Tongue (tissue), 2 donors: ENCODE measurements around the gene TNRC6A. TPM values are rescaled to one million over a fixed set of nuclear protein-coding genes. Genes with fewer than 3 reads are reported as not detected.
"Not testable (repeated sequence)": the region's sequence is repeated elsewhere in the genome, so short reads cannot be mapped to it uniquely, and the experiment has no call there.

Source experiments
- DNase-seq: peaks from one replicate; pipeline ENCODE4 v3.0.0-alpha.2; 2015
- total RNA-seq: library from RNA; depleted of rRNA; stranded (reverse); fragments of >200 nt; gene quantifications from one replicate; pipeline ENCODE4 v1.2.3, GENCODE V29; 2014

TNRC6A gene
- total RNA-seq, 1 donor from 2014 or later, result 60.9 TPM

DNA sequence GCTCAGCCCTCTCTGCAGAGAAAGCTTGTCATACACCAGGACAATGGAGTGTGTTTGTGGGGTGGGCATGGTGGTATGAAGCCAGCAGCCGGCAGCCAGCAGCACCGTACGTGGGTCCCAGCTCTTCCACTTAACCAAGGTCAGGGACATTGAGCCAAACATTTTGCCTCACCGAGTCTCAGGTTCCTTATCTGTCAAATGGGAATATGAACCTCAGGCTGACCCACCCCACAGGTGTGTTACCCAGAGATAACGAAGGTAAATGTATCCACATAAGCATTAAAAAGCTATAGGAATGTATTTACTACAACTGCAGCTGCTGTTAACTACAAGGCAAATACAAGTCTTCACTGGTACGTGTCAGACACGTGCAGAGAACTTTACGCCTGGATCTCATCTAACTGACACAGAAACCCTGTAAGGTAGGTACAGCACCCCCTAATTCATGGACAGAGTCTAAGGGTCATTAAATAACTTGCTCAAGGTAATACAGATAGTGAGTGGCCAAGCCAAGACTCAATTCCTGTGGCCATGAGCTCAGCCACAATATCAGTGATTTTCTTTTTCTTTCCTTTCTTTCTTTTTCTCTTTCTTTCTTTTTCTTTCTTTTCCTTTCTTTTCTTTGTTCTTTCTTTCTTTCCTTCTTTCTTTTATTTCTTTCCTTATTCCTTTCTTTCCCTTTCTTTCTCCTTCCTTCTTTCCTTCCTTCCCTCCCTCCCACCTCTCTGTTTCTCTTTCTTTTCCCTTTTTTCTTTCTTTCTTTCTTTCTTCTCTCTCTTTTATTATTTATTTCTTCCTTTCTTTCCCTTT lies 117.3 kb downstream of the TNRC6A start:
- no peak for DNase-seq

DNA sequence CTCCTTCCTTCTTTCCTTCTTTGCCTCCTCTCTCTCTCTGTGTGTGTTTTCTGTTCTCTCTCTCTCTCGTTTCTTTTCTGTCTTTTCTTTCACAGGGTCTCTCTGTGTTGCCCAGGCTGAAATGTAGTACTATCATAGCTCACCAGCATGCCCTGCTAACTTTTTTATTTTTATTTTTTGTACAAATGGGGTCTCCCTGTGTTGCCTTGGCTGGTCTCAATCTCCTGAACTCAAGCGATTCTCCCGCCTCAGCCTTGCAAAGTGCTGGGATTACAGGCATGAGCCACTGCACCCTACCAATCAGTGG lies 117.9 kb downstream of the TNRC6A start:
- DNase-seq, result no peak

DNA sequence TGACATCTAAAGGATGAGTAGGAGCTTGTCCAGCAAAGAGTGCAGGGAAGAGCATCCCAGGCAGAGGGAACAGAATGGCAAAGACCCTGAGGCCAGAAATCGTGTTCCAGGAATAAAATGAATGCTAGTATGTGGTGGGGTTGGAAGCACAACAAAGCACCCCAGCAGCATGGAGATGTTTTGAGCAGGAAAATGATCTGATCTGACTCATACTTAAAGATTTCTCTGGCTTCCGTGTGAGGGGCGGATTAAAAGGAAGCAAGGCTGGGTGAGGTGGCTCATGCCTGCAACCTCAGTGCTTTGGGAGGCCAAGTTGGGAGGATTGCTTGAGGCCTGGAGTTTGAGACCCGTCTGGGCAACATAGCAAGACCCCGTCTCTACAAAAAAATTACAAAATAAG lies 118.6 kb downstream of the TNRC6A start:
- DNase-seq, result no peak

DNA sequence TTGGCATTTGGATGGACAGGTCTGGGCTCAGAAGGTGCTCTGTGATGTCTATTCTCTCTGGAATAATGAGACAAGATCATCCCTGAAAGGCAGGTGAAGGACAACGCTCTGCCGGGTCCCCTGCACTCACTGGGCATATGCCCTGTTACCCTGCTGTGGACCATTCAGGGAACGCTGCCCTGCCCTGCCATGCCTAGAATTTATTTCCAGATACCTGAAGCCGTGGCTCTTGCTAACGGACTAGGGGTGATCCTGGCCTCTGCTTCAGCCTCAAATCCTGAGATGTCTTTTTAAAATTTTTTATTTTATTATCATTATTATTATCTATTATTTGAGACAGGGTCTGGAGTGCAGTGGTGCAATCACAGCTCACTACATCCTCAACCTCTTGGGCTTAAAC lies 120.2 kb downstream of the TNRC6A start:
- DNase-seq, result no peak

DNA sequence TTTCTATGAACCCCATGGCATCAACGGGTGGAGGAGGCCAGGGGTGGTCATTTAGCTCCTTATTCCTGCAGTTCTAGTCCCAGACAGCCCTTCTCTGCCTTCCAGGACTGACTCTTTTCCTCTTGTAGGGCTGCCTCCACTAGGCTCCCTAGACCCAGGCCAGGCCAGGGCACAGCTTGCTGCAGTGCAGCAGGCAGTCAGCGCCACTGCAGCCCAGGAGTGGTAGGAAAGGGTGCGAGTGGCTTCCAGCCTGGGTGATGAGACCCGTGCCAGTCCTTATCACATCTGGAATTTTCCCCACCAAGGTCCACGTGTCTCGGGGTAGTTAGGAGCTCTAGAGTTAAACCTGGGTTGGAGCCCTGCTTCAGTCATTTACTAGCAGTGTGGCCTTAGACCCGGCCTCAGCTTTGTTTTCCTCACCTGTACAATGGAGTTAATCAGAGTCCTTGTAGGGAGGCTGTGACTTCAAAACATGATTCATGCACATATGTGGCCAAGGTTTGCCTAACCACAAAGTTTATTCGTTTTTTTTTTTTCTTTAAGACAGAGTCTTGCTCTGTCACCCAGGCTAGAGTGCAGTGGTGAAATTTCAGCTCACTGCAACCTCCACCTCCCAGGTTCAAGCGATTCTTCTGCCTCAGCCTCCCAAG lies 121.0 kb downstream of the TNRC6A start:
- no peak for DNase-seq

DNA sequence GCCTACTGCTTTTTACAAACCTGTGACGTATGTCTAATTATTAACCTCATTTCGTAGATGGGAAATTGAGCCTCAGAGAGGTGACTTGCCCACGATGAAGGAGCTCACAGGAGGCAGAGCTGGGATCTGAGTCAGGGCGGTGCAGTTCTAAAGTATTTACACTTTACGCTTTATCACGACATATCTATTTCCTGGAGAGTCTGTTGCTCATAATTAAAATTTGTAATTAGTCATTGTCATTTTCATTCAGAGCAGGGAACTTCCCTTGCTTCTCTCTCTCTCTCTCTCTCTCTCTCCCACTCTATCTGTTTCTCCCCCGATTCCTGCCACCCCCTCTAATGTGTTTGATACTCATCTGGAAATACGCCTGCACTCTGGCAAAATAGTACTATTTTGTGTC lies 122.2 kb downstream of the TNRC6A start:
- DNase-seq, result no peak

DNA sequence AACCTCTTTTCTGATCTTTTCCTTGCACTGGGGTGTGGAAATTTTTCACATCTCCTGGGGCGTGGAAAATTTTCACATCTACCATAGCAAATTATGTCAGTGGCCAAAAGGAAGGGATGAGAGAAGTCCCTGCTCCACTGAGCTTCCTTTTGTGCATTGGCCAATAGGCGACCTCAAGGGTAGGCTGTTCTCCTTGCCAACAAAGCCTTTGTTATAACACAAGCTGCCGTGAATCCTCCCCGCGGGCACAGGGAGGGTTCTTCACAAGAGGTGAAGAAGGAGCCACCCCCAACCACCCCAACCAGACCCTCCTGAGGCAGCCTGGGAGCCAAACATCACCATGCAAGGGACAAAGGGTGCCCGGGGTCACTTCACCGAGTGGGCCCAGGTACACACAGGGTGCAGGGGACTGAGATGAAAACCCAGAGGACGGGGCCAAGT lies 122.8 kb downstream of the TNRC6A start:
- DNase-seq, result no peak

DNA sequence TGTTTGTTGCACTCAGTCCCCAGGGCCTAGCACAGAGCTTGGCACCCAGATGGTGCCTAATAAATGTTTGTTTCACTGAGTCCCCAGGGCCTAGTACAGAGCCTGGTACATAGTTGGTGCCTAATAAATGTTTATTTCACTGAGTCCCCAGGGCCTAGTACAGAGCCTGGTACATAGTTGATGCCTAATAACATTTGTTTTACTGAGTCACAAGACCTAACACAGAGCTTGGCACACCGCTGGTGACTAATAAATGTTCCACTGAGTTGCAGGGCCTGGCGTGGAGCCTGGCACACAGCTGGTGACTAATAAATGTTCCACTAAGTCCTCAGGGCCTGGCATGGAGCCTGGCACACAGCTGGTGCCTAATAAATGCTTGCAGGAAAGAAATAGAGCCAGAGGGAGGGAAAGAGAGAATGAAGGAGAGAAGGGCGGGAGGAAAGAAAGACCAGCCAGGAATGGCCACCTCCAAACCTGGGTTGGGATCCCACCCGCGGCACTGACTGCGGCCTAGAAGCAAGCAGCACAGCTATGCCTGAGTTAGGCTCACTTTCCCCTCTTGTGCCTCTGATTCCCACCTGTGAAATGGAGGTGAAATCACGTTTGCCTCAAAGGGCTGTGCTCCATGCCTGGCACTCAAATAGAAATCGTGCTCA lies 123.8 kb downstream of the TNRC6A start:
- no peak for DNase-seq

DNA sequence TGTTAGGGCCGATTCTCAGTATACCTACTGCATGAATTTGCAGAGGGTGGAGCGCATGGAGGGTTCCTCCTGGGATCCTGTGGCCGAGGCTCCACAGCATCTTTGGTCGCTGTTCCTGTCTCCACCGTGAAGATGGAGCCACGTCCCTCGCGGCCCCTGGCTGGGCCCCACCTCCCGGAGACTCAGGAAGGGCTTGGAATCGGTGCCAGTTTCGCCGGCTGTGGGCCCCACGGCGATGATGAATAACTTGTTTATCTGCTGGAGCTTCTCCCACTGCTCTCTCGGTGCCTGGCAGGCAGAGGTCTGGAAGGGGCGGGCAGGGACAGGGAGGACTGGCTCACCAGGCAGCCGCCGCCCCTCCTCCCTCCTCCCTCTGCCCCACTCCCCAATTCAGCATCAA lies 124.4 kb downstream of the TNRC6A start:
- DNase-seq, result peak; percentile 20

DNA sequence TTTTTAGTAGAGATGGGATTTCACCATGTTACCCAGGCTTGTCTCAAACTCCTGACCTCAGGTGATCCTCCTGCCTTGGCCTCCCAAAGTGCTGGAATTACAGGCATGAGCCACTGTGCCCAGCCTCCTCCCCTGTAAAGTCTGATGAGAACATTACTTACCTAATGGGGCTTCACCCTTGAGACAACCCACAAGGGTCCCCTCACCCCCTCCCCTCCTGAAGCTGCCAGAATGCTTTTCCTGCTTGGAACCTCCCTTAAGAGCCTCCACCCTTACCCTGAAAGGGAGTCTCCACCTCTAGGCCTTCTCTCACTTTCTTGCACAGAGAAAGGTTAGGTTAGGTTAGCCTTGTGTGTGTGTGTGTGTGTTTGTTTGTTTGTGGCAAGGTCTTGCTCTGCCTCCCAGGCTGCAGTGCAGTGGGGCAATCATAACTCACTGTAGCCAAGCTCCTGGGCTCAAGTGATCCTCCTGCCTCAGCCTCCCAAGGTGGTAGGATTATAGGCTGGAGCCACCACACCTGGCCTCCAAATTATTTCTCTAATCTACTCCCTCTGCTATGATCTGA lies 125.2 kb downstream of the TNRC6A start:
- DNase-seq, result no peak

DNA sequence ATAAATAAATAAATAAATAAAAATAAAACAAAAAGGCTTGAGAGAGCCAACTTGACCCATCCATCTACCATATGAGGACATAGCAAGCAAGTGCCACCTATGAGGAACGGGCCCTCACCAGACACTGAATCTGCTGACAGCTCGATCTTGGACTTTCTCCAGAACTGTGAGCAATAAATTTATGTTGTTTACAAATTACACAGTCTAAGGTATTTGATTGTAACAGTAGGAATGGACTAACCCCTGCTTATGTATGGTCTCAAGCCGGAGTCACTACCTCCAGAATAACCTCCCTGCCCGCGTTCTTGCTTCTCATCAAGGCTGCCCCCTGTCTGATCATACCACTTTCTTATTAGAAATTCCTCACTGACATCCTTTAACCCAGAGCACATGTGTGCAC lies 126.2 kb downstream of the TNRC6A start:
- no peak for DNase-seq

DNA sequence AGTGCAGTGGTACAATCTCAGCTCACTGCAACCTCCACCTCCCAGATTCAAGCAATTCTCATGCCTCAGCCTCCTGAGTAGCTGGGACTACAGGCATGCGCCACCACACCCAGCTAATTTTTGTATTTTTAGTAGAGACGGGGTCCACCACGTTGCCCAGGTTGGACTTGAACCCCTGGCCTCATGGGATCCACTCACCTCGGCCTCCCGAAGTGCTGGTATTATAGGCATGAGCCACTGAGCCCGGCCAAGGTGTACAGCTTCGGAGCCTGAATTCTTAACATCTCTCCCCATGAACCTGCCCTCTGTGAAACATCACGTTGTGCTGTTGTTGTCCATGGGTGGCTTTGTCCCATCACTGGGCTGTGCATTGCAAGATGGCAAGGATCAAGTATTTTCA lies 127.4 kb downstream of the TNRC6A start:
- DNase-seq, result not testable (repeated sequence)

DNA sequence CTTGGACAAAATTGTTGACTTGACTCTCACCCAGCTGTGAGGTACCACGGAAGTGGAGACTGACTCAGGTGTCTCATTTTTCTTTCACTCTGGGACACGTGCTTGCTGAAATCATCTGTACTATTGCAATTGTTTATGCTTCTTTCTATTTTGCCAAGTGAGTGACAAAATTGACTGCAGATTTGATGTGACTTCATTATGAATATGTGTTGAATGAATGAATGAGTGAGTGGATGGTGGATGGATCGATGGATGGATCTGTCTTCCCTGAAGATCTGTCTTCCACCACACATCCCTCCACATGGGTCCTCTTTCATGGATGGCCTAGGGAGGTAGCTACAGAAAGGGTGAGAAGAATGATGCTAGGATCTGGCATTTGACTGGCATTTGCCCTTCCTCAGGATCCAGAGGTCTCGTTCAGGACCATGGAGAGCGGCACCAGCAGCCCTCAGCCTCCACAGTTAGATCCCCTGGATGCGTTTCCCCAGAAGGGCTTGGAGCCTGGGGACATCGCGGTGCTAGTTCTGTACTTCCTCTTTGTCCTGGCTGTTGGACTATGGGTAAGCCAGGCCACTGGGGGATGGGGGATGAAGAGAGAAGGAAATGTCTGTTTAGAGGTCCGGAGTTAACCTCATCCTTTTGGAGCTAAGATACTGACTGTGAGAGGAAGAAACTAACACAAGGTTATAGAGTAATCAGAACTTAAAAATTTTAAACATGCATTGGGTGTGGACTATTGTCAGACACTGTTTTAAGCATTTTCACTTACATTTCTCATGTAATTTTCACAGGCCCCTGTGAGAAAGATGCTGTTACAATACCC lies 129.0 kb downstream of the TNRC6A start:
- peak; percentile 81 for DNase-seq

DNA sequence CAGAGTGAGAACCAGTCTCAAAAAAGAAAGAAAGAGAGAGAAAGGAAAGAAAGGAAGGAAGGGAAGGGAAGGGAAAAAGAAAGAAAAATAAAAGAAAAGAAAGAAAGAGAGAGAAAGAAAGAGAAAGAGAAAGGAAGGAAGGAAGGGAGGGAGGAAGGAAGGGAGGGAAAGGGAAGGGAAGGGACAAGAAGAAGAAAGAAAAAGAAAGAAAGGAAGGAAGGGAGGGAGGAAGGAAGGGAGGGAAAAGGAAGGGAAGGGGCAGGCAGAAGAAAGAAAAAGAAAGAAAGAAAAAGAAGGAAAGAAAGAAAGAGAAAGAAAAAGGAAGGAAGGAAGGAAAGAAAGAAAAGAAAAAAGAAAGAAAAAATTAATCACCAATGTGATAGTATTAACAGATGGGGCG lies 132.0 kb downstream of the TNRC6A start:
- no peak for DNase-seq

DNA sequence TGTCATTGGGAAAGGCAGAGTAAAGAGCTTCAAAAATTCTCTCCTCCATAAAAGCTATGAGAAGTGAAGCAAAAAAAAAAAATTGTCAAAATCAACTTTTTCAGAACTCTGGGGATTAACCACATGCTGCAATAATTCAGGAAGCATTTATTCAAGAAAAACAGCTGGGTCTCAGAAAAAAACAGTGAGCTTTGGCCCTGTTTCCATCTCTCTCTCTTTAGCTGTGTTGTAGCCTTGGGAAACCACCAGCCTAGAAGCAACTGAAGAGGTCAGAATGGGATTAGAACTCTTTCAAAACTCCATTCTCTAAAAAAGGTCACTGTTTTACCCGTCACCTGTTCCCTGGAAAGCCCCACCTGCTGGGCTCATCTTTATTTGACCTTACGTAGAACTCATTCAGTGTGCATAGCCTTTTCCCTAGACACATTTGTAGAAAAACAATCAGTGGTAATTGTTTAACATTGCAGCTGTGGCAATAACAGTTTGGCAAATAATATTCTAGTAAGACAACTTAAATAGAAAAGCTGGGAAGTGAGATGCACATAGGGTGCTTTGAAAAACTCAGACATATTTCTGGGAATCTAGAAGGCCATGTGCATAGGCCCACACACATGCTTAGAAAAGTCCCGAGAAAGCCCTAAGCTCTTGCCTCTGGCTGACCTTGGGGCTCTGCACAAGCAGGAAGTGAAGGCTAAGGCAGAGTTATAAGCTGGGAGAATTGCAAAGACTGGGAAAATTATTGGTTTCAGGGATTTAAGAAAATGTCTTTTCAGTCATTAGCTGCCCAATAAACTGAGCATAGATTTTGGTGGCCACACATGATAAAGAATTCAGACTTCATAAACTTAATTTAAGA lies 134.4 kb downstream of the TNRC6A start:
- DNase-seq, result no peak

DNA sequence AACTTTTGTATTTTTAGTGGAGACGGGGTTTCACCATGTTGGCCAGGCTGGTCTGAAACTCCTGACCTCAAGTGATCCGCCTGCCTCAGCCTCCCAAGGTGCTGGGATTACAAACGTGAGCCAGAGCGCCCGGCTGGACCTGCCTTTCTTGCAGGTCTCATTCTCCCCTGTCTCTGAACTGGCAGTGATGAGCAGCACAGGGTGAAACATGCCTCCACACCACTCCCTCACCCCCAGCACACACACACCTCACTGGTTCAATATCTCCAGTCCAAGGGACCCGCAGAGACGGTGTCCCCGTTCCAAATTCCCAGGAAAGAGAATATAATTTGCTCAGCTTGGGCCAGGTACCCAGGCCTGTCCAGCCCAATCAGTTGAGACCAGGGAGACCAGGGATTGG lies 139.6 kb downstream of the TNRC6A start:
- no peak for DNase-seq

DNA sequence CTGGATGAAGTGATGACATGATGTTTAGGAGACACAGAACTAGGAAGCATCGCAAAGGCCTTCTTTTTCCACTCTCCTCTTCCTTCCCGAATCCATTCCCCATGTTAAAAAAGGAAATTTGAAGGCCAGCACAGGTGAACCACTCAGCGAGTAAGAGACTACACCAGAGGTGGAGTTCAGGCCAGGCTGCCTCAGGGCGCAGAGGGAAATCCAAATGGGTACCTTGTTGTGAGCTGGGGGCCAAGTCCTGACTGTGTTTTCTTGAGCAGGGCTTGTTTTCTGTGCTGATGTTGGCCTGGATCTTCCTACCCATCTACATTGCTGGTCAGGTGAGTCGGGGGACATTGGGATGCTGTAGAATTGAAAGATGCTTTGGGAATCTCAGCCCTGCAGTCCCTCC lies 142.4 kb downstream of the TNRC6A start:
- DNase-seq, result no peak

DNA sequence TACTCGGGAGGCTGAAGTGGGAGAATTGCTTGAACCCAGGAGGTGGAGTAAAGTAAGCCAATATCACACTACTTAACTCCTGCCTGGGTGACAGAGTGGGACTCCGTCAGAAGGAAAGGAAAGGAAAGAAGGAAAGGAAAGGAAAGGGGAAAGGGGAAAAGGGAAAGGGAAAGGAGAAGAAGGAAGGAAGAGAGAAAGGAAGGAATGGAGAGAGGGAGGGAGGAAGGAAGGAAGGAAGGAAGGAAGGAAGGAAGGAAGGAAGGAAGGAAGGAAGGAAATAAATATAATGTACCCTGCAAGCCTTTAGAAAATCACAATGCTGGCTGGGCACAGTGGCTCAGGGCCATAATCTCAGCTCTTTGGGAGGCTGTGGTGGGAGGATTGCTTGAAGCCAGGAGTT lies 143.6 kb downstream of the TNRC6A start:
- no peak for DNase-seq

DNA sequence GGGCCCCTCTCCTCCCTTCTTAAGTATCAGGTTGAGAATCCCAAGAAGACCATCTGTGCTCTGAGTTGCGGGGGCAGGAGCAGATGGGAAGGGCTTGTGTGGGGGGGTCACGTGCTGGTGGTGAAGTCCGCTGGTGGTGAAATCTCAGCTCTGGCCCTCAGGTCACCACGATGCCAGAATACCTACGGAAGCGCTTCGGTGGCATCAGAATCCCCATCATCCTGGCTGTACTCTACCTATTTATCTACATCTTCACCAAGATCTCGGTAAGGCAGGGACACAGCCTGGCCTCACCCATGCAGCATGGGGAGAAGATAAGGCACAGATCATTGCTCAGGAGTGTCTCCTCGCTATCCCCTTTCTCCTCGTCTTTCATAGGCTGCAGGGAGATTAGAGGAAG lies 146.0 kb downstream of the TNRC6A start:
- no peak for DNase-seq
